ENCODE measurements around the gene KCNG1.

GRCh38 chr20:51067792-51068191 lies 44.9 kb upstream of the KCNG1 start:
- TF ChIP-seq EZH2 (IDR thresholded peaks at IDR 0.05; ENCODE audit: low read depth, unreplicated experiment) (no peak), POLR2AphosphoS5 (IDR thresholded peaks at IDR 0.05; ENCODE audit: low read depth) (no peak), CTCF (conservative IDR thresholded peaks at IDR 0.05; ENCODE audit: low read depth in 2 of 2) (no peak), ZNF331 (CRISPR knock-in tag; IDR thresholded peaks at IDR 0.05; ENCODE audit: low read depth) (no peak), REST (IDR thresholded peaks at IDR 0.05; ENCODE audit: unreplicated experiment) (no peak), EZH2phosphoT487 (IDR thresholded peaks at IDR 0.05; ENCODE audit: unreplicated experiment) (no peak), JUNB (IDR thresholded peaks at IDR 0.05; ENCODE audit: unreplicated experiment) (no peak), STAT1 (IDR thresholded peaks at IDR 0.05; ENCODE audit: unreplicated experiment) (no peak), CREB1 (CRISPR knock-in tag; IDR thresholded peaks at IDR 0.05; ENCODE audit: low read depth) (no peak)
- TF ChIP-seq, protein P1, sequence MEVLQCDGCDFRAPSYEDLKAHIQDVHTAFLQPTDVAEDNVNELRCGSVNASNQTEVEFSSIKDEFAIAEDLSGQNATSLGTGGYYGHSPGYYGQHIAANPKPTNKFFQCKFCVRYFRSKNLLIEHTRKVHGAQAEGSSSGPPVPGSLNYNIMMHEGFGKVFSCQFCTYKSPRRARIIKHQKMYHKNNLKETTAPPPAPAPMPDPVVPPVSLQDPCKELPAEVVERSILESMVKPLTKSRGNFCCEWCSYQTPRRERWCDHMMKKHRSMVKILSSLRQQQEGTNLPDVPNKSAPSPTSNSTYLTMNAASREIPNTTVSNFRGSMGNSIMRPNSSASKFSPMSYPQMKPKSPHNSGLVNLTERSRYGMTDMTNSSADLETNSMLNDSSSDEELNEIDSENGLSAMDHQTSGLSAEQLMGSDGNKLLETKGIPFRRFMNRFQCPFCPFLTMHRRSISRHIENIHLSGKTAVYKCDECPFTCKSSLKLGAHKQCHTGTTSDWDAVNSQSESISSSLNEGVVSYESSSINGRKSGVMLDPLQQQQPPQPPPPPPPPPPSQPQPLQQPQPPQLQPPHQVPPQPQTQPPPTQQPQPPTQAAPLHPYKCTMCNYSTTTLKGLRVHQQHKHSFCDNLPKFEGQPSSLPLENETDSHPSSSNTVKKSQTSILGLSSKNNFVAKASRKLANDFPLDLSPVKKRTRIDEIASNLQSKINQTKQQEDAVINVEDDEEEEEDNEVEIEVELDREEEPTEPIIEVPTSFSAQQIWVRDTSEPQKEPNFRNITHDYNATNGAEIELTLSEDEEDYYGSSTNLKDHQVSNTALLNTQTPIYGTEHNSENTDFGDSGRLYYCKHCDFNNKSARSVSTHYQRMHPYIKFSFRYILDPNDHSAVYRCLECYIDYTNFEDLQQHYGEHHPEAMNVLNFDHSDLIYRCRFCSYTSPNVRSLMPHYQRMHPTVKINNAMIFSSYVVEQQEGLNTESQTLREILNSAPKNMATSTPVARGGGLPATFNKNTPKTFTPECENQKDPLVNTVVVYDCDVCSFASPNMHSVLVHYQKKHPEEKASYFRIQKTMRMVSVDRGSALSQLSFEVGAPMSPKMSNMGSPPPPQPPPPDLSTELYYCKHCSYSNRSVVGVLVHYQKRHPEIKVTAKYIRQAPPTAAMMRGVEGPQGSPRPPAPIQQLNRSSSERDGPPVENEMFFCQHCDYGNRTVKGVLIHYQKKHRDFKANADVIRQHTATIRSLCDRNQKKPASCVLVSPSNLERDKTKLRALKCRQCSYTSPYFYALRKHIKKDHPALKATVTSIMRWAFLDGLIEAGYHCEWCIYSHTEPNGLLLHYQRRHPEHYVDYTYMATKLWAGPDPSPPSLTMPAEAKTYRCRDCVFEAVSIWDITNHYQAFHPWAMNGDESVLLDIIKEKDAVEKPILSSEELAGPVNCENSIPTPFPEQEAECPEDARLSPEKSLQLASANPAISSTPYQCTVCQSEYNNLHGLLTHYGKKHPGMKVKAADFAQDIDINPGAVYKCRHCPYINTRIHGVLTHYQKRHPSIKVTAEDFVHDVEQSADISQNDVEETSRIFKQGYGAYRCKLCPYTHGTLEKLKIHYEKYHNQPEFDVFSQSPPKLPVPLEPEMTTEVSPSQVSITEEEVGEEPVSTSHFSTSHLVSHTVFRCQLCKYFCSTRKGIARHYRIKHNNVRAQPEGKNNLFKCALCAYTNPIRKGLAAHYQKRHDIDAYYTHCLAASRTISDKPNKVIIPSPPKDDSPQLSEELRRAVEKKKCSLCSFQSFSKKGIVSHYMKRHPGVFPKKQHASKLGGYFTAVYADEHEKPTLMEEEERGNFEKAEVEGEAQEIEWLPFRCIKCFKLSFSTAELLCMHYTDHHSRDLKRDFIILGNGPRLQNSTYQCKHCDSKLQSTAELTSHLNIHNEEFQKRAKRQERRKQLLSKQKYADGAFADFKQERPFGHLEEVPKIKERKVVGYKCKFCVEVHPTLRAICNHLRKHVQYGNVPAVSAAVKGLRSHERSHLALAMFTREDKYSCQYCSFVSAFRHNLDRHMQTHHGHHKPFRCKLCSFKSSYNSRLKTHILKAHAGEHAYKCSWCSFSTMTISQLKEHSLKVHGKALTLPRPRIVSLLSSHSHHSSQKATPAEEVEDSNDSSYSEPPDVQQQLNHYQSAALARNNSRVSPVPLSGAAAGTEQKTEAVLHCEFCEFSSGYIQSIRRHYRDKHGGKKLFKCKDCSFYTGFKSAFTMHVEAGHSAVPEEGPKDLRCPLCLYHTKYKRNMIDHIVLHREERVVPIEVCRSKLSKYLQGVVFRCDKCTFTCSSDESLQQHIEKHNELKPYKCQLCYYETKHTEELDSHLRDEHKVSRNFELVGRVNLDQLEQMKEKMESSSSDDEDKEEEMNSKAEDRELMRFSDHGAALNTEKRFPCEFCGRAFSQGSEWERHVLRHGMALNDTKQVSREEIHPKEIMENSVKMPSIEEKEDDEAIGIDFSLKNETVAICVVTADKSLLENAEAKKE (CRISPR knock-in tag; IDR thresholded peaks at IDR 0.05), result no peak
